Renal cortical epithelial cell (primary cell): ENCODE data around the gene WBP1. TPM values are rescaled to one million over a fixed set of nuclear protein-coding genes. Genes with fewer than 3 reads are reported as not detected.
"Not testable (repeated sequence)": the region's sequence is repeated elsewhere in the genome, so short reads cannot be mapped to it uniquely, and the experiment has no call there.

ENCODE experiments used
- DNase-seq: peaks from one replicate; pipeline ENCODE4 v3.0.0-alpha.2; 2011; ENCODE audit warnings: low read depth
- total RNA-seq: library from RNA; depleted of rRNA; stranded (reverse); fragments of >200 nt; gene quantifications from 2 replicates; pipeline ENCODE4 v1.2.3, GENCODE V29; 2014

Gene WBP1
- total RNA-seq, 1 donor from 2014 or later: 57.3 TPM

DNA sequence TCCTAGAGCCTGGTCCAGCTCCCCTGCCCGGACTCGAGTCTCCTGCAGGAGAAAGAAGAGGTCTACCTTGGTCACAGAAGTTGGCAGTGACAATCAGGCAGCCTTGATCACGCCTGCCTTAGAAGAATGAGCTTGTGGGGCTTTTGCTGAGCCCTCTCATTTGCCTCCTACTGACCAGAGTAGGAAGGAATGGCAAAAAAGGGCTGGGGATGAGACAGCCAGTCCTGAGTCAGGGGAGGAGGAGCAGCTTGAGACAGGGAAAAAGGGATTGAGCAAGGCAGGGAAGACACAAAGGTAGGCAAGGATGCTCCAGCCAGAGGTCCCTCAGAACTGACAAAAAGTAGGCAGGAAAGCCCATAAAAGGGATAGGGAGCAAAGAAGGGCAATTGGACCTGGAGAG lies 30.7 kb upstream of the WBP1 start:
- no peak for DNase-seq

DNA sequence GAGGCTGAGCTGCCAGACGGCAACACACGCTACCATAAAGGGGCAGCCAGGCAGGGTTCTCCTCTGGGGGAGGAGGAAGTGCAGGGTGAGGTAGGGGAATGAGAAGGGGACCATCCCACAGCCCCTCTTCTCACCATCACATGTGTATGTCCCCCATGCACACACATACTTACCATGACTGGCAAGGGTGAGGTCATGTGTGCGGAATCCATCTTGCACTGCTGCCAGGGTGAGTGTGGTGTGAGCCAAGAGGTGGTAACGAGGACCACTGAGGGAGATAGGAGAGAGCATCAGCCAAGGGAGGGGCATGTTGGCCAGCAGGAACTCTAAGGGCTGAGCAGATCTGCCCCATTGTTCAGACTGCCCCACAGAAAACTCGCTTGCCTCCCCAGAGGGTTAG lies 29.6 kb upstream of the WBP1 start:
- no peak for DNase-seq

DNA sequence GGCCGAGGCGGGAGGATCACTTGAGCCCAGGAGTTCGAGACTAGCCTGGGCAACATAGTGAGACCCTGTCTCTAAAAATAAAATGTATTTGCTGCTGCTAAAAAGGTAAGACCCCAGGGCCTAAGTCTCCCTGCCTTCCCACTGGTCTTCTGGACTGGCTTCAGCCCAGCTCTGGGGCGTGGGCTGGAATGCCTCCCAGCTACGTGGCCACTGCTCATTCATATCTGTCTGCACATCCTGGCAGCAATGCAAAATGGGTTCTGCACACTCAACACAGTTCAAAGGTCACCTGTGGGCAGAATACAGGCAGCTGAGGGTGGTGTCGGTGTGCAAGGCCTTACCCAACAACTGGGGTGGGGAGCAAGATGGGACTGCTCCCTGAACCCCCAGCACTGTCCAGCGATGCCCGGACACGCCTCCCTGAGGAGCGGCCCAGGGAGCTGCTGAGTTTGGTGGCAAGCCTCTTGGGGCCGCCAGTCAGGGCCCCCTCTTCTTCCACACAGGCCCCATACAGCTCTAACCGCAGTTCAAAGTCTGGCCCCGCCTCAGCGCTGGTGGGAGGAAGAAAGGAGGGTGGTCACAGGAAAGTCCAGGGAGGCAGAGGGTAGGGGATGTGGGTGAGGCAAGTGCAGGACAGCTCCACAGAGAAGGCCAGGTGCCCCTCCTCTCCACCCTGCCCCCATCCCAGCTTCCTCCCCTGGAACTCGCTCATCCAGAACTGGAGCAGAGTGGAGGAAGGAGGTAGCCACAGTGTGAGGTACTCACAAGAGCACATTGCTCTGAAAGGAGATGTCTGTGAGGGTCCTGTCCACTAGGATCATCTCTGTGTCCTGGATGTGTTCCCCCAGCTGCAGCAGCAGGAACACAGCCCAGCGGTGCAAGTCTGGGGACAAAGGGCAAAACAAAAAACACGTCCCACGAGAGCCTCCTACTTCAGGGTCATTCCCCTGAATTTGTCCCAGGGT lies 28.5 kb upstream of the WBP1 start:
- peak; percentile 70 for DNase-seq

DNA sequence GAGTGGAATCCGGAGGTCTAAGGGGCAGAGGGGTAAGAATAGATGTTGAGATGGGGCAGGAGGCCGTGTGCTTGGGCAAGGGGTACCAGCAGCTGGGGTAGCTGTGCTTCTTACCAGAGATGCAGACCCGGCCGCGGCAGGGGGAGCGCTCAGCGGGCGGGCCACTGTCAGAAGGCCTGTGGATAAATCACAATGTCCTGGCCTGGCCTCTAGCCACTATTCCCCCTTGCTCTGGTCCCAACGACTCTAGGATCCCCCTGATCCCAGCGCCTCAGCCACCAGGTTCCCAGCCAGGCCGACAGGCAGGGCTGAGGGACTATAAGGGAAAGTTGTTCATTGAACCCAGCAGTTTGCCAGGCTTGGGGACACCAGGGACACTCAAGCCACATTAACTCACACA lies 27.7 kb upstream of the WBP1 start:
- no peak for DNase-seq

DNA sequence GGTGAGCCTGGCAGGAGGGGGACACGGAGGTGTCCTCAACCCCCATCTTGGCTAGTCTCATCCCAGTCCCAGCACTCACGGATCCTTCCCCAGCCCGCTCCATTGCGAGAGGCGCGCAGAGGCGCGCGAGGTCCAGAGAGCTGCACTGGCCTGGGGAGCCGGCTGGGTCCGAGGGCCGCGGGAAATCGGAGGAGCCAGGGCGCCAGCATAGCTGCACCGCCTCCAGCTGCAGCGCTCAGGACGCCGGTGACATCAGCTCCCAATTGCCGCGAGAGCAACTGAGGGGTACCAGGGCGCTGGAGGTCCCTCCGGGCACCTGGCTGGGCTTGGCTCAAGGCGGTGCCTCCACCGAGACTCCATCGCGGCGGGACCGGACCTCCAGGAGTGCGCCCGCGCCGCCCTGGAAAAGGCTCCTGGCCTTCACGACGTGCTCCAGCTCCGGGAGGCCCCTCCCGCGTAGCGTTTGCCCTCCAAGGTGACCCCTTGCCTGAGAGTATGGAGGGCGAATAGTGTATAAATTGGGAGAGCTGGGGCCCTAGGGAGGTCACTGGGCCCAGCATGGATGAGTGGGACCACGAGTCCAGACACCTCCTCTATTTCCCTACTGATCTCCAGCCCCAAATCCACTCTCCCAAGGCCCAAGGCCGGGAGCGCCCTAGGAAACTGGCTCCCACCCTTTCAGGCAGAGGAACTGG lies 22.0 kb upstream of the WBP1 start:
- DNase-seq: no peak

DNA sequence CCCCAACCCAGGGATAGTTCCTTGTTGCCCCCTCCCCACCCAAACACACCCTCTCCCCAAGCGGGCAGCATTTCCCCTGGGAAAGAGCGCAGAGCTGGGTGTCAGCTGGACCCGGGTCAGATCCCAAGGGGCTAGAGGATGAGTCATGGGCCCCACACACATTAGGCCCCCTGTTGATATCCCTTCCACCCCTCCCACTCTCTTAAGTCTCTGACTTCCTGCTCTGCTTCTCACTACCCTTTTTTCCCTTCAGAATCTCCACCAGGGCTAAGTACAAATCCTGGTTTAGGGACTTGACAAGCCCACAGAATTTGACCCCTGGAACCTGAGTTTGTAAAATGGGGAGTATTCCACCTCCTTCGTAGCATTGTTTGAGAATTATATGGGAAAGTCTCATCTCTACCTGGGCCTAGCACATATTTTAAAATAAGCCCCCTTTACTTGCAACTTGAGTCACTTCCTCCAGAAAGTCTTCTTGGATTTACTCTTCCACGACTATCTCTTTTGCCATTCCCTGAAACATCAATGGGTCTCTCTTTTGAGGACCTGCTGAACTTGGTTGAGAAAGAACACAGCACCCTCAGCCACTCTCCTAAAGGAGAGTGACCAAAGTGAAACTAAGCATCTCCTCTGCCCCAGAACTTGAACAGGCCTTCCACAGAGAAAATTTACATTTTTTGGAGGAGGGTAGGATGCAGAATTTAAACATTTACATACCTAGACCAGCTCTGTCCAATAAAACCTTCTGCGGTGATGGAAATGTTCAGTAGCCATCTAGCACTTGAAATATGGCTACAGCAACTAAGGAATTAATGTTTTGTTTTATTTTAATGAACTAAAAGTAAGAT lies 21.2 kb upstream of the WBP1 start:
- no peak for DNase-seq

DNA sequence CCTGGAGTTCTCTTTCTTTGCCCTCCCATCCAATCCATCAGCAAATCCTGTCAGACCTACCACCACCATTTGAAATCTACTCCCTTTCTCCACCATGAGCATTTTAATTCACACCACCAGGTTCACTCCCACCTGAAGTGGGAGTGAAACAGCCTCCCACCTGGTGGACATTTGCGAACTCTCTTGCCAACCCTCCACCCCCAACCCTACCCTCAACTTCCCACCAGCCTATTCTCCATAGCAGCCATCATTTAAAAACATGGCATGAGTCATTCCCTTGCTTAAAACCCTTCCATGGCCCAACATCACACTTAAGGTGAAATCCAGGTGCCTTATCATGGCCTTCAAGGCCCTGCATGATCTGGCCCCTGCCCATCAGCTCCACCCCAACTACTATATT lies 20.0 kb upstream of the WBP1 start:
- DNase-seq: no peak

DNA sequence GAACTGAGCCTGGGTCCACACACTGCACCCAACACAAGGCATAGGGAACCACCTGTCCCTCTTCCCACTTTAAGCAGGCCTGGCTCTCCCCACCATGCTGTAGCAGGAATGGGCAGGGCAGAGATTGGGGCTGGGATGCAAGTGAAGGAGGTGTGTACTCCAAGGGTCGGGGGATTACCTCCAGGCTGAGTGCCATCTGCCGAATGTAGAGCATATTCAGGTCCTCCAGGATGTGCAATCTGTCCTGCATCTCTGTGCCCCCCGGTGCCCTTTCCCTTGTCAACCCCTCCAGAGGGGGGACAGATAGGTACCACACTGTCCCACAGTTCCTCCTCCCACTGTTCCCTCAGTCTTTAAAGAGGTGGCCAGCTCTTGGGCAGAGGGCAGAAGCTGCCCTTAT lies 18.9 kb upstream of the WBP1 start:
- no peak for DNase-seq

DNA sequence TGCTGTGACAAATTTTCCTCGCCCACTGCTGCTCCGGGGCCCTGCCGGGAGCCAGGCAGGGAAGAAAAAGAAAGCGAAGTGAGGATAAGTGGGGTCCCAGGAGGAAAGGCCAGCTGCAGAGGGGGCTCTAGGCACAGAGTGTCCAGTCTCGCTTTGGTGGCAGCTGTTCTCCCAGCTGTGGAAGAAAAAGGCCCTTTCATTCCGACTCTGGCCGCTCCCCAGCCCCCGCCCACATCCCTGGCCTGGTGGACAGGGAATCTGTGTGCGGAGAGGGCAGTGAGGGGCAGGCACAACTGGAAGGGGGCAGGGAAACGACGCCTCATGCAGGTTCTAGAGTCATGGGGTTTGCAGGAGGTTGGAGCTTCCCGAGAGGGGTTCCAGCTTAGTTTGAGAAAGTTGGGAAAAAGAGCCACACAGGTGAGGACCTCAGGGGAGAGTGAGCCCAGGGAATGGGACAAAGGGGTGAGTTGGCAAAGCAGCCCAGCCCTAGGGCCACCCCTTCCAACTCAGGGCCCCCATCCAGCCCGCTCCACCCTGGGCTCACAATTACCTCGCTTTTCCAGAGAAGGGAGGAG lies 18.3 kb upstream of the WBP1 start:
- DNase-seq: no peak

DNA sequence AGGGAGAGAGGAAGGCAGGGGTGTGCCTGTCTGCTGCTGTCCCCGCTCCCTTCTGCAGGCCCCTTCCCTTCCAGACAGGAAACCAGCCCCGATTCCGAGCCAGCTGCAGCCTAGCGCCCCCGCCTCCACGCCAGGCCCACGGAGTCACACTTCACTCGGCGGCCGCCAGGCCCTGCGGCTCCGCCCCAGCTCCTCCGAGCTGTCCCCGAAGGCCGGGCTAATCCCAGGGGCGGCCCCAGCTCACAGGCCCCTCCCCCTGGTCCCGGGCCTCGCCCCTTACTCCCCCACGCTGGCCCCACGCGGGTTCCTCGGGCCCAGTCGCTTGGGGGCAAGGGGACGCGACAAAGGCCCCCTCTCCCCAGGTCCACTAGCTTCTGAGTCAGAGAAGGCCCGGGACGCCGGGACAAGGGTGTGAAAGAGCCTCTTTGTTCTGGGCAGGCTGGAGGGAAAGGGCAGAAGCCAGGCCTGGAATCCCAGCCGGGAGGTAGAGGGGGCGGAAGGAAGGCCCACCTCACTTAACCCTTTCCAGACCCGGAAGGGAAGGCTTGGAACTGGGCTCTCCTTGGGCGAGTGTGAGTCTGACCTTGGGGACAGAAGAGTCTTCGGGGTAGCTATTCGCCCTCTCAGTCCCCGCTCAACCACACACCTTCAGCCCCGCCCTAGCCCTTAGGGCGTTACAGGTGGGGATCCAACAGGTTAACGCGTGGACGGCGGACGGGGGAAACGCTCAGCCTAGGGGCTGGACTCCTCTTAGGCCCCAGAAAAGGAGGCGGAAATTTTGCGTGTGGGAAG lies 17.7 kb upstream of the WBP1 start:
- peak; percentile 64 for DNase-seq

DNA sequence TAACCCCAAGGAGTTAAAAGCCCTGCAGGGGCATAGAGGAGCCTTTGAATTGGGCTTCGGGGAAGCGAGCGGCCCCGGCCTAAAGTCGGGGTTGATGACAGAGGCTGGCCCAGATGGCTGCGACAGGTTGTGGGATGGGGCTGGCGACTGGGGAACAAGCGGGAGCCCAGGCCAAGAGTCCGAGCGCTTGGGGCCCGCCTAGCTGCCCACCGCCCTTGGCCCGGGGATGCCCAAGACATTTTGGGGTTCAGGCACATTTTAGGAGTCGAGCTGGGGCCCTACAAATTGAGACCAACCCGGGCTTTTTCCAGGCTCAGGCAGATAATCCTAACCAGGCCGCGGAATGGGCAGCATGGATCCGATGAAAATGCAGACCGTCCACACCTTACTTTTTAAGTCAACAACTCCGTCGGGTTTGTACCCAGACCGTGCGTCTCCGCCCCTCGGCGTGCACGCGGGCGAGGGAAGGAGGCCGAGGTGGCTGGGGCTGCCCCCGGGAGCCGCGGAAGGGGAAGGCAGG lies 17.0 kb upstream of the WBP1 start:
- no peak for DNase-seq

DNA sequence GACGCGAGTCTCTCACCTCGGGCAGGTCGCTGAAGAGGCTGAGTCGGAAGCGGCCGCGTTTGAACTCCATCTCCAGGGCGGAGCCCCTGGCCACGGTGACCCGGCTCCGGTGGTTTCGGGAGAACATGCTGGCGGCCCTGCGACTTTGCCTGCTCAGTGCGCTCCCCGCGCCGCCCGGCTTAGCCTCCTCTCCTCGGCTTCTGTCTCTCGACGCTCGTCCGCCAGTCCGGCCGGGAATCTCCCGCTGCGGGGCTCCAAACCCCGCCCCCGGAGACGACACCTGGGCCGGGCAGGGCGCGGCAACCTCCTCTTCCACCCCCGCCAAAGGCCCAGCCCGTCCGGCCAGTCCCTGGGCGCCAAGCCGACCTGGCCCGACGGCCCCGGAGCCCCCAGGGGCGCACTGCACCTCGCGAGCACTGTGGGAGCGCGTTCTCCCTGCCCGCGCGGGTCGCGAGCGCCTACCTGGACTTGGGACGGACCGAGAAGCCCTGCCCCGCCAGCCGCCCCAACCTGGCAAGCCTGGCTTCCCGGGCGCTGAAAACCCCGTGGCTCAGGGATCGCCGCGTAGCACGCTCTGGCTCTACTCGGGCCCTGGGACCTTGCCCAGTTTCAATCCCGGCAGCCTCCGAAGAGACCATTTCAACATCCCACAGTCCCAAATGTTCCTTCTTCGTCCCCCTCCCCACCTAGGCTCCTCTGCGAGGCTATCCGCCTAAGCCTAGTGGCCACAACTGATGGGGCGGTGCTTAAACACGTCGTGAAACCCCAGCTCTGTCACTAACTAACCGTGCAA lies 16.4 kb upstream of the WBP1 start, which contains the start of gene RTKN:
TSS of gene RTKN (minus strand) at position 248 of the 793 bp plus-strand sequence. CDS start at position 127, 121 bp downstream.
- peak; percentile 90 for DNase-seq

DNA sequence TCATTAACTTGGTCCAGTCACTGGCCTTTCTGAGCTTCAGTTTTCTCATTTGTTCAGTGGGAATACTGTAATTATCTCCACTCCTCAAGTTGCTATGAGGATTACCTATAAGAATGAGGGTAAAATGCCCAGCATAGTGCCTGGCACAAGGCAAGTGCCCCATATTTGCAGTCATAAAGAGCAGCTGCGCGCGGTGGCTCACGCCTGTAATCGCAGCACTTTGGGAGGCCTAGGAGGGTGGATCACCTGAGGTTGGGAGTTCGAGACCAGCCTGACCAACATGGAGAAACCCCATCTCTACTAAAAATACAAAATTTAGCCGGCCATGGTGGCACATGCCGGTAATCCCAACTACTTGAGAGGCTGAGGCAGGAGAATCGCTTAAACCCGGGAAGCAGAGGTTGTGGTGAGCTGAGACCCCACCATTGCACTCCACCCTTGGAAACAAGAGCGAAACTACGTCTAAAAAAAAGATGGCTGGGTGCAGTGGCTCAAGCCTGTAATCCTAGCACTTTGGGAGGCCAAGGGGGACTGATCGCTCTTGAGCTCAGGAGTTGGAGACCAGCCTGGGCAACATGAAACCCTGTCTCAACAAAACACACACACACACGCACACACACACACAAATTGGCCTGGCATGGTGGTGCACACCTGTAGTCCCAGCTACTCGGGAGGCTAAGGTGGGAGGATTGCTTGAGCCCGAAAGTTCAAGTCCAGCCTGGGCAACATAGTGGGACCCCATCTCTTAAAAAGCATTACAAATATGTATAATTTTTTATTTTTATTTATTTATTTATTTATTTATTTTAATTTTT lies 15.5 kb upstream of the WBP1 start:
- DNase-seq: not testable (repeated sequence)

DNA sequence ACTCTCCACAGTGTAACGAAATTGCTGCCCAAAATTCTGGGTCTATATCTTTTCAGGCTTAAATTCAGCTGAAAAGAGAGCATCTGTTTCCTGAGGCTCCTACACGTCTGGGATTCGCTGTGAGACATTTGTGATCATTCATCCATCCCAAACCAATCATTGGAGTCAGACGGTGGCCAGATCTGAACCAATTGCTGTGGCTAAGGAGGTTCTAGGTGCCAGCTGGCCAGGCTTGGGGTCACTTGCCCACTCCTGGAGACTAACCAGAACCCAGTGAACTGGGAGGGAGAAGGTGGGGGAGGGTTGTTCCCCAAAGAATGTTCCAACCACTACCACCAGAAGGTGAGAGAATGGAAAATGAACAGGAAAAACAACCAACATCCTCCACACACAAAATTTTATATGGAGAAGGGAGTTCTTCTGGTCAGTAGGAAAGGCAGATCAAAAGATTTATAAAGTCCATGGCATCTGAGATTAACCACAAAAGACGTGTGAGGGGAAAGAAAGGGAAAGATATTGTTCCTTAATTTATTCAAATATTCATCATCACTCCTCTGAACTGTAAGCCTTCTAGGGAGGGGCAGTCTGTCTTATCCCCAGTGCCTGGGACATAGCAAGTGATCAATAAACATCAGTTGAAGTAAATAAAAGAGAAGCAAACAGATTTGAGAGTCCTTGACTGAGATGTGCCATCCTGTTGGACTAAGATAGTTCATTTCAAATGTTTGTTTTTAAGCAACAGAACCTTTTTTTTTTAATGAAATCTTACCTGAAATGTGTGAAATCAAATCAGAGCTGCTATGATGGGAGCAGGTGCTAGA lies 13.5 kb upstream of the WBP1 start:
- no peak for DNase-seq

DNA sequence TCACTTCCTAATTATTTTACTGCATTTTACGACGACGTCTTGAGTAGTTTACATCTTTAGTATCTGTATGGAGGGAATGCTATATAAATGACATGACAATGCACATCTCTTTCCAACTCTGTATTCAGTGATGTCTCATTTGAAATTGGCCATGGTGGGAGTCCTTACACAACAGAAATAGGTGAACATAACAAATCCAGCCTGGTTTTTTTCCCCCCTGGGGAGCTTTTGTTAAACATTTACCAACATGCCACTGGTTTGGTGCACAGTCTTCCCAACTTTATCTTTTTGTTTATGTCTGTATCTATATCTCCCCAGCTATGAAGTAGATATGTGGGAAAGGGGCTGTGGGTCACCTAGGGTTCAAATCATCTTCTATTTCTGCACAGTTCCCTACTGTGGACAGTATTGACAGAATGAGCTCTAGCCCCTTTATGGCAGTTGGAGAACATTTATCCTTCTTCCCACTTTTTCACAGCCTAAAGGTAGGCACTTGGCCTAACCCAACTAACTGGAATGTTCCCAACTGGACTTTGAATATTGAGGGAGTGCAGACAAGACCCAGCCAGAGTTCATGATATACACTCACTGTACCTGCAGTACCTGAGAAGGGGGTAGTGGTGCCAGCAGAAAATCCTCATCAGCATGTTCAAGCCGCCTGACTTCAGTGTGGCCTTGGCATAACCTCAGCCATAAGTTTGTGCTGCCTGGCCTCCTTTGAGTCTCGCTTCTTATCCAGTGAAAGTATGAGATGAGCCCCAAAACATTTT lies 10.8 kb upstream of the WBP1 start:
- DNase-seq: peak; percentile 54

DNA sequence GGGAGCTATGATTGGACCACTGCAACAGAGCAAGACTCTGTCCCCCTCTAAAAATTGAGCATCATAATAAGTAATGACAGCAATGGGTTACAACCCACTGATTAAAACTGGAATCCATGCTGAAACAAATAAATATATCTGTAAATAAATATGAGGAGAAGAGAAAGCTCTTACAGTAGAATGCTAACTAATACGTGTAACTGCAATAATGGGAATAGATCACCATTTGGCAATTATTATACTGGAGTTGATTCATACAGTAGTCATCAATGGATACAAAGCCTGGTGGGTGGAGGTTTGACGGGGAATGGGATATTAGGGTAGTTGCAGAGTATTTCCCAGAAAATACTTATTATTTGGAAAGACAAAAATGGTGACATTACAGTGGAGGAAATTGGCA lies 9.5 kb upstream of the WBP1 start:
- no peak for DNase-seq

DNA sequence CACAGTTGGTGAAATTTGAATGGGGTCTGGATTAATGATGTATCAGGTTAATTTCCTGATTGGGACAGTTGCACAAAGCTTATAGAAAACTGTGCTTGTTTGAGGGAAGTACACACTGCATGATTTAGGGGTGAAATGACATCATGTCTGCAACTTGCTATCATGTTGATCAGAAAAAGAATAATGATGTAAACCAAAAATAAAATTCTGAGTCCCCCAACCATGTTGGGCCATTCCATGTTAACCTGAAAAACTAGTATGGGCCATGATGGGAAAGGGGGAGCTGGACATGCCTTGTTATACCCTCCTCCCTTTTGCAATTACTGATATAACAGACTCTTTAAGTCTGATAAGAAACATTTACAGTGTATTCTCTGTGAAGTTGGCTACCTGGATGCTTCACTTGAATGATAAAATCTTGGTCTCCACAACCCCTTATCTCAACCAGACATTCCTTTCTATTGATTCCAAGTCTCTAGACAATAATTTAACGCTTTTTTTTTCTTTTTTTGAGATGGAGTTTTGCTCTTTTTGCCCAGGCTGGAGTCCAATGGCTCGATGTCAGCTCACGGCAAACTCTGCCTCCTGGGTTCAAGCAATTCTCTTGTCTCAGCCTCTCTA lies 7.6 kb upstream of the WBP1 start:
- DNase-seq: no peak
